Uterus (tissue), 4 donors: ENCODE measurements around the gene S1PR4. TPM values are rescaled to one million over a fixed set of nuclear protein-coding genes. Genes with fewer than 3 reads are reported as not detected.

ENCODE experiments used
- DNase-seq, 2 donors: peaks; one replicate each; pipeline ENCODE4 v3.0.0-alpha.2; 2019 to 2020
- H3K27ac ChIP-seq, 2 donors: fragments of 200-600 bp; sonication (generic); 1 replicate in 1 of 2; 2 replicates in 1 of 2; pipeline ENCODE4 v1.5.1; 2016 to 2018
- H3K27me3 ChIP-seq, 2 donors: fragments of 200-600 bp; sonication (generic); one replicate each; pipeline ENCODE4 v1.5.1; 2018 to 2019; ENCODE audit warnings: control low read depth in 1 of 2
- H3K36me3 ChIP-seq, 2 donors: fragments of 200-600 bp; sonication (generic); one replicate each; pipeline ENCODE4 v1.5.1; 2019; ENCODE audit warnings: control low read depth in 1 of 2
- H3K4me1 ChIP-seq, 2 donors: fragments of 200-600 bp; sonication (generic); one replicate each; pipeline ENCODE4 v1.5.1; 2018 to 2019; ENCODE audit warnings: control low read depth in 1 of 2
- H3K4me3 ChIP-seq, 2 donors: fragments of 200-600 bp; sonication (generic); 1 replicate in 1 of 2; 2 replicates in 1 of 2; pipeline ENCODE4 v1.5.1; 2018 to 2019; ENCODE audit warnings: mild to moderate bottlenecking in 1 of 2
- H3K9me3 ChIP-seq, 2 donors: fragments of 200-600 bp; sonication (generic); one replicate each; pipeline ENCODE4 v1.5.1; 2019; ENCODE audit warnings: control low read depth in 1 of 2
- POLR2A ChIP-seq, 2 donors: fragments of 450-650 bp; IDR thresholded peaks; one replicate each; pipeline ENCODE4 v1.6.1; 2016; ENCODE audit warnings: antibody characterized with exemption in 2 of 2, mild to moderate bottlenecking in 1 of 2, moderate library complexity in 1 of 2
- intact Hi-C: fragments of 100-400 bp; cut with DNase I; formaldehyde crosslinking; loops from one replicate; pipeline ENCODE4 v1.15.1; 2023; ENCODE audit warnings: low total_unique reads
- total RNA-seq, 4 donors: library from RNA; depleted of rRNA in 3 of 4; stranded (reverse); fragments of >200 nt in 3 of 4; gene quantifications; one replicate each; pipeline versions ENCODE4 v1.1.0 to v1.2.4, GENCODE V29; 2014 to 2023
- TF ChIP-seq, protein P1 (sequence below), 4 experiments: fragments of 200-600 bp in 2 of 4; fragments of 450-650 bp in 2 of 4; sonication (generic) in 2 of 4; IDR thresholded peaks; one replicate each; pipeline ENCODE4 v1.5.1; 2016 to 2019; ENCODE audit warnings: antibody characterized with exemption in 4 of 4, mild to moderate bottlenecking in 2 of 4, moderate library complexity in 1 of 4
- donor health status: DM: yes; HTN: yes; CAD: no.

The S1PR4 gene
- total RNA-seq, 4 donors from 2014 or later: 1.3 to 2.0 TPM; not detected in 2

DNA sequence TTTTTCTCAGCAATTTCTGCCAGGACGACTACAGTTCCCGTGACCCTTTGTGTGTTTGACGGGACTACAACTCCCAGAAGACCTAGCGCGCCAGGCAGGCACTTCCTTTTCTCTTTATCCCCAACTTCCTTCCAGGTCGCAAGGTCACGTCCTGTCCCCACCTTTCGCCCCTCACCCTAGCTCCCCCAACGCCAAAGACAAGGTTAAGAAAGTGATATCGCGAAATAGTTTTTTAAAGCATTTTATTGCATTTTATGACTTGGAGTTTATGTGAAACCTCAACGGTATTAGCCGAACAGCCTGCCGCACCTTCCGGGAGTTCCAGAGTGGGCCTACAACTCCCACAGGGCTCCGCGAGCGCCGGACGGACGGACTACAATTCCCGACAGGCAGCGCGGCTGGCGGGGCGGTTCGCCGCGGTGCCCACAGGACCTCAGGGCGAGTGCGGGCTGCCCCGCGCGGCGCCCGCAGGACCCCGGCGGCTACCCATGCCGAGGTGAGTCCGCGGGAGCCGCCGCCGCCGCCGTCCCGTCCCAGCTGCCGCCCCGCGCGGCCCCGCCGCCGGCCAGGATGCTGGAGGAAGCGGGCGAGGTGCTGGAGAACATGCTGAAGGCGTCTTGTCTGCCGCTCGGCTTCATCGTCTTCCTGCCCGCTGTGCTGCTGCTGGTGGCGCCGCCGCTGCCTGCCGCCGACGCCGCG lies 7.0 kb downstream of the S1PR4 start, which contains the start of gene NCLN:
Gene NCLN, plus strand, starts transcription at position 470 of the 699 bp plus-strand sequence. Its CDS starts 101 bp downstream, at position 571.
- TF ChIP-seq, protein P1, sequence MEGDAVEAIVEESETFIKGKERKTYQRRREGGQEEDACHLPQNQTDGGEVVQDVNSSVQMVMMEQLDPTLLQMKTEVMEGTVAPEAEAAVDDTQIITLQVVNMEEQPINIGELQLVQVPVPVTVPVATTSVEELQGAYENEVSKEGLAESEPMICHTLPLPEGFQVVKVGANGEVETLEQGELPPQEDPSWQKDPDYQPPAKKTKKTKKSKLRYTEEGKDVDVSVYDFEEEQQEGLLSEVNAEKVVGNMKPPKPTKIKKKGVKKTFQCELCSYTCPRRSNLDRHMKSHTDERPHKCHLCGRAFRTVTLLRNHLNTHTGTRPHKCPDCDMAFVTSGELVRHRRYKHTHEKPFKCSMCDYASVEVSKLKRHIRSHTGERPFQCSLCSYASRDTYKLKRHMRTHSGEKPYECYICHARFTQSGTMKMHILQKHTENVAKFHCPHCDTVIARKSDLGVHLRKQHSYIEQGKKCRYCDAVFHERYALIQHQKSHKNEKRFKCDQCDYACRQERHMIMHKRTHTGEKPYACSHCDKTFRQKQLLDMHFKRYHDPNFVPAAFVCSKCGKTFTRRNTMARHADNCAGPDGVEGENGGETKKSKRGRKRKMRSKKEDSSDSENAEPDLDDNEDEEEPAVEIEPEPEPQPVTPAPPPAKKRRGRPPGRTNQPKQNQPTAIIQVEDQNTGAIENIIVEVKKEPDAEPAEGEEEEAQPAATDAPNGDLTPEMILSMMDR (IDR thresholded peaks at IDR 0.05): no peak
- peak in 1 of 2 donors; percentile 65 for TF ChIP-seq POLR2A (IDR thresholded peaks at IDR 0.05)
- intact Hi-C loops: no loop called here

DNA sequence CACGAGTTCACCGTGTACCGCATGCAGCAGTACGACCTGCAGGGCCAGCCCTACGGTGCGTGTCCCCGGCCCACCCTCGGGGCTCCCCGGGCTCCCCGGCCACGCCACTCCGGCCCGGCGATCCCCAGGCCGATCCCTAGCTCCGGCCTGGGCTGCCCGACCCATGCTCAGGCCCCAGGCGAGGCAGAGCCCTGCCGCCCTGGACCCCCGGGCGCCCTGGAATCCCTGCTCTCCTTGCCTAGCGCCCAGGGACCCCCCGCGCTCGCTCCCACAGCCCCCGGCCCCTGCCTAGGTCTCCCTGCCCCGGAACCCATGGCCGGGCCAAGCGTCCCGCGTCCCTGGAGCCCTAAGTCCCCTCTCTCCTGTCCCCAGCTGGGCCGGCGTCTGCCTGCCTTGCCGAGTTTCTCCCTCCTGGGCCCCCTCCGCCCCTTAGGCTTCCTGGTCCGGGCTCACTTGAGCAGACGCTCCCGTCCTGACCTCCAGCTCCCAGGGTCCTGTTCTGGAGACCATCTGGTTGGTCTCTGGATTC lies 7.7 kb downstream of the S1PR4 start:
- DNase-seq: no peak
- peak overlapping the region; percentile 84 to 88 for H3K27ac ChIP-seq
- intact Hi-C loops: no loop called here
- H3K27me3 ChIP-seq: no peaks in the 10 kb centered on the region
- H3K4me1 ChIP-seq: peaks cover 0 to 16% of the 10 kb centered on the region in 2 donors
- no peak for TF ChIP-seq POLR2A (IDR thresholded peaks at IDR 0.05)
- TF ChIP-seq, protein P1 (IDR thresholded peaks at IDR 0.05): no peak
- H3K9me3 ChIP-seq: no peaks in the 10 kb centered on the region
- H3K4me3 ChIP-seq: peak overlapping the region; percentile 56 to 99
- H3K36me3 ChIP-seq: no peaks in the 10 kb centered on the region

More for the DNA sequence above, 7.0 kb downstream of the S1PR4 start, which contains the start of gene NCLN:
- peak; percentile 95 for DNase-seq
- Histone ChIP-seq H3K27ac (peak within 1 kb of the TSS; percentile 84 to 88), H3K36me3 (no peaks in the 10 kb centered on the region), H3K4me3 (peak within 1 kb of the TSS; percentile 56 to 99), H3K27me3 (no peaks in the 10 kb centered on the region), H3K9me3 (no peaks in the 10 kb centered on the region), H3K4me1 (peaks cover 0 to 16% of the 10 kb centered on the region in 2 donors)

GRCh38 chr19:3186891-3187661 lies 8.5 kb downstream of the S1PR4 start:
- H3K4me3 ChIP-seq: peak overlapping the region; percentile 56 to 99
- no peak for TF ChIP-seq POLR2A (IDR thresholded peaks at IDR 0.05)
- TF ChIP-seq, protein P1 (IDR thresholded peaks at IDR 0.05): no peak
- H3K27ac ChIP-seq: no peak overlapping the region
- peaks cover 0 to 16% of the 10 kb centered on the region in 2 donors for H3K4me1 ChIP-seq
- no peaks in the 10 kb centered on the region for H3K27me3 ChIP-seq
- H3K36me3 ChIP-seq: no peaks in the 10 kb centered on the region
- intact Hi-C loops: no loop called here
- H3K9me3 ChIP-seq: no peaks in the 10 kb centered on the region
- no peak for DNase-seq

DNA sequence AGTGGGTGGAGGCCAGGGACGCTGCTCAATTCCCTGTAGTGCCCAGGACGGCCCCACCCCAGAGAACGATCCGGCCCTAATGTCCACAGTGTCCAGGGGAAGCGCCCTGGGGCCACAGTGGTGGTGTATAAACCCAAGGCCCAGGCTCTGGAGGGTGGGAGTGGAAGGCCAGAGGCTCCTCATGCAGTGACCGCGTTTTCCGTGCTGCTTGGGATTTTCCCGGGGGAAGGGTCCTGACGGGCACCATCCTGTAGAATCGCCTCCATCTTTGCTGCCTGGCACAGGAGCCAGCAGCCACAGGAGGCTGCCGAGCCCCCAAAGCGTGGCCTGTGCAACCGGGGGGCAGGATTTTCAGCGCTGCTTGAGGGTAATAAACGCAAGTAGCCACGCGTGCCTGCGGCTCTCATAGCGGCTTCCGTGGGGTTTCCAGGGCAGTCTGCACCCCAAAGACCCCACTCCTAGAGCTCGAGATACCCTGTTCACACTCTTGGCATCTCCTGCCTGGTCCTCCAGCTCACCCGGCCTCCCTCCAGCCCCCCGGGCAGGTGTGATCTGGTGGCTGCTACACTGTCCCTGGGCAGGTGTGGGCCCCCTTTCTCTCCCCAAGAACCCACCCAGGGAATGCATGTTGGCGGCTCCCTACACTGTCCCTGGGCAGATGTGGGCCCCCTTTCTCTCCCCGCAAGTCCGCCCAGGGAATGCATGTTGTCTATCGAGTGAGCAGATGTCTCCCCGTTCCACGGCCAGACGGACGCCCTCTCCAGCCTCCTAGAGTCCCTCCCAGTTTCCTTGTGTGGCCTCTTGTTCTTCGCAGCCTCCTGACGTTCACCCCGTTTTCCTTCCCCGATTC lies 9.3 kb downstream of the S1PR4 start:
- TF ChIP-seq, protein P1 (IDR thresholded peaks at IDR 0.05): no peak
- TF ChIP-seq POLR2A (IDR thresholded peaks at IDR 0.05): no peak
- intact Hi-C loops: no loop called here
- H3K27me3 ChIP-seq: no peaks in the 10 kb centered on the region
- DNase-seq: no peak
- H3K4me1 ChIP-seq: peaks cover 0 to 16% of the 10 kb centered on the region in 2 donors
- no peaks in the 10 kb centered on the region for H3K36me3 ChIP-seq
- H3K4me3 ChIP-seq: no peak overlapping the region
- H3K27ac ChIP-seq: no peak overlapping the region
- H3K9me3 ChIP-seq: no peaks in the 10 kb centered on the region
